Heart left ventricle (tissue), 13 donors: ENCODE data around the gene SMPD3.

Experiments used
- CTCF ChIP-seq, 12 donors: fragments of 200-600 bp; sonication (generic) in 4 of 12; IDR thresholded peaks; one replicate each; pipeline versions ENCODE4 v1.5.0 to v1.8.0; 2018 to 2022; ENCODE audit warnings: antibody characterized with exemption in 12 of 12, mild to moderate bottlenecking in 5 of 12
- POLR2A ChIP-seq, 2 donors: fragments of 450-650 bp; IDR thresholded peaks; one replicate each; pipeline ENCODE4 v1.6.1; 2017; ENCODE audit warnings: antibody characterized with exemption in 2 of 2, mild to moderate bottlenecking in 2 of 2, moderate library complexity in 2 of 2
- donor health status: ischemic (EF 13 %, LVEDD 7.1; RV severe dilation, severe dysfunction).
- donor health status: DM: no; HTN: yes; CAD: no.
- donor health status: DM: no; HTN: no; CAD: no.
- donor health status: ischemic (EF 25% LVEDD 6.9; RV normal size, moderate dysfunction).
- donor health status: ischemic (EF 25% LVEDD 5.7; RV mildly dilated, moderate dysfunction).
- donor health status: ischemic (EF 35%, LVEDD 5.7; RV mildly dilated, moderate dysfunction).
- donor health status: nonischemic (EF 11% LVEDD 7.7; RV severe dilation, severe dysfunction).
- donor health status: DM: yes; HTN: yes; CAD: no.
- donor health status: PGD.
- donor health status: ischemic (EF 29% LVEDD 5.4; RV normal size, mild dysfunction).
- donor health status: nonischemic (EF 23%, LVEDD 6.1; RV moderate dilation, normal function).

DNA sequence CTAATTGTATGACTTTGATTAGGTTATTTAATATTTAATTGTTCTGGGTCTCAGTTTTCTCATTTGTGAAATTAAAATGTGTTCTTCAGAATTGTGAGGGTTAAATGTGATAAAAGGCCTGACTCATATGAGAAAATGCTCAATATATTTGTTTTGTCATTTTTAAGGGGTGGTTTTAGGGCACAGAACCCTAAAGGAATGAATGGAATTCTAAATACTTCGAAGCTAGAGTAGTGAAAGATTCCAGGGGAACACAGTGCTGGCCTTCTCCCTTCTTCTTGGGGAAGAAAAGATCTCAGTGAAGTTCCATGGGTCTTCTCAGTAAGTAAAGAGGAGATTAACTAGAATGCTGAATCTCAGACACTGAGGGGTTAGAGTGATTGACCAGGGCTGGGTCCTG, 3.9 kb upstream of the SMPD3 start:
- TF ChIP-seq POLR2A (IDR thresholded peaks at IDR 0.05) (no peak), CTCF (IDR thresholded peaks at IDR 0.05) (no peak)
